ENCODE results near the gene RASGRP2.

DNA sequence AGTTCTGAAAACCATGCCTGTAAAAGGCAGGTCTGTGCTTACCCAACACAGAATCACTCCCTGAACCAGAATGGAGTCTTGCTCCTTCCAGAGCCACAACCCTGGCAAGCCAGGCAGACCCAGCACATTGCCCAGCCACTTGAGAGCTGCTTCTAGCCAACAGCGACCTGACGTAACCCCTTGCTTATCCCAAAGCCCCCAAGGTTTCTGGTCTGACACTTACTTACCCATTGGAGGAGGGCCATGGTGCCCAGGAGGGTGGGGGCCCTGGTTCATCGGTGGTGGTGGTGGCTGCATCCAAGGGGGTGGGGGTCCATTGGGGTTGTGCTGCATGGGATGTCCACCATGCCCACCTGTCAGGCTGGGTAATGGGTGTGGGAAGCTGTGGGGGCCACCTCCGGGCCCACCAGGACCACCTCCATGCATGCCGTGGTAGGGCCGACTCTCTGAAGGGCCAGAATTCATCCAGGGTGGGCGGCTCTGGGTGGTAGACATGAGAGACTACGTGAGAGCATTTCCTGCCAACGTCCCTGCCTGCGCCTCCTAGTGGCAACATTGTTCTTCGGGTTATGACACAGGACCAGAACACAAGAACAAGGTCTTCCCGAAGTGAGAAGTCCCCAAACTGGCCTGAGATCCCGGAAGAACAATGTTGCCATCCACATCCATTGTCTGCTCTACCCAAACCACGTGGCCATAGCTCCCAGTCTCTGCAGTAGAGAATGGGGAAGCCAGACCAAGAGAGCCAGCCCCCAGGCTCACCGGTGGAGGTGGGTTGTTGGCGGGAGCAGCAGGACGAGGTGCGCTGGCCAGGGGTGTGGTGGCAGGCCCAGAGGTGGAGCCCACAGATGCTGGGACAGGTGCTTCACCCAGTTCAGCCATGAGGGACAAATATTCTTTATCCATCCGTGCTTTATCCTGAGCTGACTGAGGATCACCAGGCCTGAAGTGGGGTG, 23.7 kb upstream of the RASGRP2 start:
- TF ChIP-seq PAX5 (IDR thresholded peaks at IDR 0.05; ENCODE audit: insufficient read depth, low read length, severe bottlenecking) (no peak), POLR2A (IDR thresholded peaks at IDR 0.05; ENCODE audit: low read depth, low read length) (peak; percentile 13; the same call in 1 of the 2 replicates)
